Right atrium auricular region (tissue), 2 donors: ENCODE results near the gene CDC42BPG. TPM values are rescaled to one million over a fixed set of nuclear protein-coding genes. Genes with fewer than 3 reads are reported as not detected.

Experiments
- DNase-seq: peaks from one replicate; pipeline ENCODE4 v3.0.0-alpha.2; 2019; ENCODE audit warnings: low spot score
- H3K27ac ChIP-seq, 2 donors: fragments of 200-600 bp; sonication (generic); 1 replicate in 1 of 2; 2 replicates in 1 of 2; pipeline ENCODE4 v1.5.1; 2016 to 2019
- H3K27me3 ChIP-seq, 2 donors: fragments of 200-600 bp; sonication (generic); one replicate each; pipeline versions ENCODE4 v1.5.1 to v1.6.0; 2017 to 2019
- H3K36me3 ChIP-seq: fragments of 200-600 bp; sonication (generic); one replicate; pipeline ENCODE4 v1.5.1; 2016
- H3K4me1 ChIP-seq, 2 donors: fragments of 200-600 bp; sonication (generic); one replicate each; pipeline versions ENCODE4 v1.5.1 to v1.6.0; 2017 to 2019
- H3K4me3 ChIP-seq, 2 donors: fragments of 200-600 bp; sonication (generic); 1 replicate in 1 of 2; 2 replicates in 1 of 2; pipeline ENCODE4 v1.5.1; 2017 to 2019; ENCODE audit warnings: mild to moderate bottlenecking in 1 of 2, moderate library complexity in 1 of 2
- H3K9me3 ChIP-seq, 2 donors: fragments of 200-600 bp; sonication (generic); one replicate each; pipeline ENCODE4 v1.5.1; 2019
- total RNA-seq, 2 donors: library from RNA; depleted of rRNA; stranded (reverse); fragments of >200 nt; gene quantifications; one replicate each; pipeline ENCODE4 v1.1.0, GENCODE V29; 2016
- TF ChIP-seq, protein P1 (sequence below), 2 donors: fragments of 200-600 bp; sonication (generic); IDR thresholded peaks; one replicate each; pipeline ENCODE4 v1.5.1; 2019; ENCODE audit warnings: antibody characterized with exemption in 2 of 2

The CDC42BPG gene
- total RNA-seq, 2 donors from 2014 or later = 0.33 to 1.0 TPM

DNA sequence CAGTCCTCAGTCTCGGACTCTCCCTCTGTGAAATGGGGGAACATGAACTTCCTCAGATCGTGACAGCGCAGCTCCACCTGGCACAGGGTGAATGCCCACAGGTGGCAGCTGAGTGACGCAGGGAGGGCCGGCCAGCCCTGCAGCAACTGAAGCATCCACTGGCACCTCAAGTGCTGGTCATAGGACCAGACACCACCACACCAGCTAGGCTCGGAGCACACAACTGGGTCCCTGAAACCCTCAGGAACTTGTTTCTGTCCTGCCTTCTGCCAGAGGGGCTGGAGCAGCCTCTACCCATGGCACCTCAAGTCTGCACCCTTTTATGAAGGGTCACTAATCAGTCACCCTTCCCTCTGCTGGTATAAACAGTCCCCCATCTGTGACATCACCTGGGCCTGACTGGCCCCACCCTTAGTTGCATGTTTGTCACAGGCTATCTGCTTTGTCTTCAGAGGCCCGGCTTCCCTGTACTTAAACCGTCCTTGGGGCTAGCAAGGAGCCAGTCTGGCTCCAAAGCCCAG, 7.4 kb upstream of the CDC42BPG start:
- Histone ChIP-seq H3K36me3 (peaks cover 23% of the 10 kb centered on the region), H3K9me3 (no peaks in the 10 kb centered on the region), H3K4me1 (peaks cover 4 to 99% of the 10 kb centered on the region in 2 donors), H3K27me3 (no peaks in the 10 kb centered on the region), H3K4me3 (no peak overlapping the region), H3K27ac (peak overlapping the region; percentile 72 to 87)
- TF ChIP-seq, protein P1, sequence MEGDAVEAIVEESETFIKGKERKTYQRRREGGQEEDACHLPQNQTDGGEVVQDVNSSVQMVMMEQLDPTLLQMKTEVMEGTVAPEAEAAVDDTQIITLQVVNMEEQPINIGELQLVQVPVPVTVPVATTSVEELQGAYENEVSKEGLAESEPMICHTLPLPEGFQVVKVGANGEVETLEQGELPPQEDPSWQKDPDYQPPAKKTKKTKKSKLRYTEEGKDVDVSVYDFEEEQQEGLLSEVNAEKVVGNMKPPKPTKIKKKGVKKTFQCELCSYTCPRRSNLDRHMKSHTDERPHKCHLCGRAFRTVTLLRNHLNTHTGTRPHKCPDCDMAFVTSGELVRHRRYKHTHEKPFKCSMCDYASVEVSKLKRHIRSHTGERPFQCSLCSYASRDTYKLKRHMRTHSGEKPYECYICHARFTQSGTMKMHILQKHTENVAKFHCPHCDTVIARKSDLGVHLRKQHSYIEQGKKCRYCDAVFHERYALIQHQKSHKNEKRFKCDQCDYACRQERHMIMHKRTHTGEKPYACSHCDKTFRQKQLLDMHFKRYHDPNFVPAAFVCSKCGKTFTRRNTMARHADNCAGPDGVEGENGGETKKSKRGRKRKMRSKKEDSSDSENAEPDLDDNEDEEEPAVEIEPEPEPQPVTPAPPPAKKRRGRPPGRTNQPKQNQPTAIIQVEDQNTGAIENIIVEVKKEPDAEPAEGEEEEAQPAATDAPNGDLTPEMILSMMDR (IDR thresholded peaks at IDR 0.05) = no peak
- DNase-seq = no peak

DNA sequence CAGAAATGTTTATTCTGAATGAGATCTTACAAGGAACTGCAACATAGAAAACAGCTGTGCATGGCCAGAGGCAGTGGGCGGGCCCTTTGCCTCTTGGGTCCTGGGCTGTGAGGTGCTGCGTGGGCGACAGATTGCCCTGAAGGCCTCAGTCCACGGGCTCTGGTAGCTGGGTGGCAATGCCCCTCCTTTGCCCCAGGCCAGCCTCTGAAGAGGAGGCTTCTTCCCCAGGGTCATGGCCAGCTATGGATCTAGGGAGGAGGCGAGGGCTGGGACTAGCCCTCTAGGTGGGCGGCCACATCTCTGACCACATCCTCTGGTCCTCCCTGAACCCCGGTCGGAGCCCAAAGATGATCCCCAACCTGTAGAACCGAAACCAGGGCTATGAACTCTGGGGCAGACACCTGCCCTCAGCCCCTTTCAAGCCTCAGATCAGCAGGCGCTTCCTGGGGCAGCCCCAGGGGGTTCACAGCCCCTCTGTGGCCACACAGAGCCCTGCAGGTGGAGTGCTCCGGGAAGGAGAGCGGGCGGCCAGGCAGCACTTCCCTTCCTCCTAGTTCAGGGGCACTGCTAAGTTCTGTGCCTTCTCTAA, 6.6 kb upstream of the CDC42BPG start:
- no peak for DNase-seq
- TF ChIP-seq, protein P1 (IDR thresholded peaks at IDR 0.05) = no peak
- no peak overlapping the region for H3K4me3 ChIP-seq
- H3K27ac ChIP-seq = peak overlapping the region; percentile 62 to 70
- no peaks in the 10 kb centered on the region for H3K27me3 ChIP-seq
- H3K9me3 ChIP-seq = no peaks in the 10 kb centered on the region
- H3K36me3 ChIP-seq = peaks cover 23% of the 10 kb centered on the region
- H3K4me1 ChIP-seq = peaks cover 2 to 90% of the 10 kb centered on the region in 2 donors

DNA sequence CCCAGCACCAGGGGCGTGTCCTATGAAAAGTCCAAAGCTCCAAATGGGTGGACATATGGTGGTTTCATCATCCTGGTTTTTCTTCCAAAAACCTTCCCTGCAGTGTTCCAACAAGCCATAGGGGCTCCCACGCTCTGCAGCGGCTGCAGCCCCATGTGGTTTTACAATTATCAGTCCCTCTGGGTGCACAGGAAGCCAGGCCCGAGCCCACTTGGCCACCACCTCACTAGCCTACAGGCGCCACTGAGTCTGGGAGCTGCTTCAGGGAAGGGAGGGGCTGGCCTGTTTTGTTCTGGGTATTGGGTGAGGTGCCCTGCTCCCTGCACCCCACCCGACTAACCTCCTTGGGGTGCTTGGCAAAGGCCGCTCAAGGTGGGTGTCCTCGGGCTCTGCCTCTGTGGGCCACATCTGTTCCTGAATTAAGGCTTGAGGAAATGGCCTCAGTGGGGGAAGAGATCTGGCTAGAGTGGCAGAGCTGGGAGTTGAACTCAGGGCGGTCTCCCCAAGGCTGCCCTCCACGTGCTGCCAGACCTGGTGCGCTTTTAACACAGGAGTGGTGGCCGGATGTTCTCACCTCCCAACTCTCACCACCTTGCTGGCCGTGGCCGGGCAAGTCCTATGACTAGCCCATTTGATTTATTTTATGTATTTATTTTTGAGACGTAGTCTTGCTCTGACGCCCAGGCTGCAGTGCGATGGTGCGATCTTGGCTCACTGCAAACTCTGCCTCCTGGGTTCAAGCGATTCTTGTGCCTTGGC, 5.3 kb upstream of the CDC42BPG start:
- TF ChIP-seq, protein P1 (IDR thresholded peaks at IDR 0.05) = peak in 1 of 2 donors; percentile 34
- no peaks in the 10 kb centered on the region for H3K9me3 ChIP-seq
- no peaks in the 10 kb centered on the region for H3K27me3 ChIP-seq
- no peak for DNase-seq
- H3K27ac ChIP-seq = peak overlapping the region; percentile 62 to 70
- peaks cover 23% of the 10 kb centered on the region for H3K36me3 ChIP-seq
- H3K4me3 ChIP-seq = no peak overlapping the region
- peaks cover 0 to 82% of the 10 kb centered on the region in 2 donors for H3K4me1 ChIP-seq

- Histone ChIP-seq H3K4me1 (peaks cover 0 to 82% of the 10 kb centered on the region in 2 donors), H3K27ac (peak overlapping the region in 1 of 2 donors; percentile 70), H3K27me3 (no peaks in the 10 kb centered on the region), H3K4me3 (no peak overlapping the region), H3K9me3 (no peaks in the 10 kb centered on the region), H3K36me3 (peaks cover 16% of the 10 kb centered on the region)
- no peak for DNase-seq
- TF ChIP-seq, protein P1 (IDR thresholded peaks at IDR 0.05) = no peak
Observed at GRCh38 chr11:64848826-64849597, 4.6 kb upstream of the CDC42BPG start.

- H3K27me3 ChIP-seq = no peaks in the 10 kb centered on the region
- H3K9me3 ChIP-seq = no peaks in the 10 kb centered on the region
- TF ChIP-seq, protein P1 (IDR thresholded peaks at IDR 0.05) = no peak
- no peak overlapping the region for H3K4me3 ChIP-seq
- peaks cover 9% of the 10 kb centered on the region for H3K36me3 ChIP-seq
- H3K4me1 ChIP-seq = peaks cover 0 to 77% of the 10 kb centered on the region in 2 donors
- peak overlapping the region in 1 of 2 donors; percentile 4 for H3K27ac ChIP-seq
- DNase-seq = no peak
Observed at GRCh38 chr11:64848214-64848825, 3.9 kb upstream of the CDC42BPG start.
